ENCODE measurements around the gene CCND2.

GRCh38 chr12:4225571-4225970 lies 48.0 kb upstream of the CCND2 start:
- TF ChIP-seq CEBPB (tag; IDR thresholded peaks at IDR 0.05) (no peak), CTCF (IDR thresholded peaks at IDR 0.05 in 2 of 3, conservative IDR thresholded peaks at IDR 0.05 in 1 of 3; ENCODE audit: insufficient read depth in 2 of 3, low read depth in 1 of 3, low read length in 3 of 3) (no peak), TSHZ1 (CRISPR knock-in tag; IDR thresholded peaks at IDR 0.05) (no peak), SRSF1 (IDR thresholded peaks at IDR 0.05; ENCODE audit: low read depth, low read length) (no peak), SIX5 (IDR thresholded peaks at IDR 0.05; ENCODE audit: borderline replicate concordance in 1 of 2, insufficient read depth in 1 of 2, low read depth in 1 of 2, low read length in 2 of 2) (no peak), ZSCAN32 (CRISPR knock-in tag; IDR thresholded peaks at IDR 0.05) (no peak), ZNF3 (CRISPR knock-in tag; IDR thresholded peaks at IDR 0.05) (no peak), ZNF785 (CRISPR knock-in tag; IDR thresholded peaks at IDR 0.05) (no peak), MAZ (CRISPR knock-in tag; conservative IDR thresholded peaks at IDR 0.05 in 1 of 2, IDR thresholded peaks at IDR 0.05 in 1 of 2) (no peak), E2F1 (CRISPR knock-in tag; IDR thresholded peaks at IDR 0.05) (no peak), ZNF175 (CRISPR knock-in tag; IDR thresholded peaks at IDR 0.05; ENCODE audit: low read depth) (no peak), PRDM10 (IDR thresholded peaks at IDR 0.05; ENCODE audit: partially characterized antibody) (no peak), REST (IDR thresholded peaks at IDR 0.05; ENCODE audit: borderline replicate concordance) (no peak), REST (CRISPR knock-in tag; IDR thresholded peaks at IDR 0.05; ENCODE audit: low read depth) (no peak), ETV6 (IDR thresholded peaks at IDR 0.05; ENCODE audit: borderline replicate concordance in 1 of 2, low read depth in 2 of 2, low read length in 1 of 2) (no peak), ETV6 (CRISPR knock-in tag; IDR thresholded peaks at IDR 0.05; ENCODE audit: borderline replicate concordance) (no peak)

Measured in K562 (cell line).